HEK293T (cell line): Measurements from ENCODE around the gene KIF24.

Source experiments
- CTCF ChIA-PET: fragments of 350-600 bp; formaldehyde crosslinking; extraction: SDS; loops from one replicate; lab custom pipeline; 2021; ENCODE audit warnings: antibody characterized with exemption, inconsistent platforms; lab: Yijun Ruan, JAX
- POLR2A ChIA-PET: fragments of 350-600 bp; formaldehyde crosslinking; extraction: SDS; loops from one replicate; lab custom pipeline; 2020; ENCODE audit warnings: antibody characterized with exemption, inconsistent platforms; lab: Yijun Ruan, JAX
- DNase-seq: peaks from one replicate; pipeline ENCODE4 v3.0.0; 2012; ENCODE audit warnings: mixed read lengths; ENCODE audit errors: extremely low spot score
- ARNT ChIP-seq: fragments of 450-650 bp; IDR thresholded peaks from 2 replicates; pipeline ENCODE4 v1.6.1; 2017; ENCODE audit warnings: mild to moderate bottlenecking
- BHLHE40 ChIP-seq: fragments of 450-650 bp; IDR thresholded peaks from 2 replicates; pipeline ENCODE4 v1.6.1; 2016; ENCODE audit warnings: mild to moderate bottlenecking, moderate library complexity, borderline replicate concordance
- ELF4 ChIP-seq: fragments of 450-650 bp; IDR thresholded peaks from 2 replicates; pipeline ENCODE4 v1.6.1; 2017; ENCODE audit warnings: antibody characterized with exemption
- FOXA1 ChIP-seq: fragments of 450-650 bp; IDR thresholded peaks from 2 replicates; pipeline ENCODE4 v1.6.1; 2016; ENCODE audit warnings: mild to moderate bottlenecking
- FOXK2 ChIP-seq: fragments of 450-650 bp; IDR thresholded peaks from 2 replicates; pipeline ENCODE4 v1.6.1; 2016; ENCODE audit warnings: mild to moderate bottlenecking
- FOXM1 ChIP-seq: fragments of 450-650 bp; IDR thresholded peaks from 2 replicates; pipeline ENCODE4 v1.6.1; 2017; ENCODE audit warnings: mild to moderate bottlenecking, borderline replicate concordance
- HDGF ChIP-seq: fragments of 450-650 bp; IDR thresholded peaks from 2 replicates; pipeline ENCODE4 v1.6.1; 2017; ENCODE audit warnings: antibody characterized with exemption, borderline replicate concordance
- L3MBTL2 ChIP-seq: fragments of 450-650 bp; conservative IDR thresholded peaks from 2 replicates; pipeline ENCODE4 v1.6.1; 2016; ENCODE audit warnings: mild to moderate bottlenecking
- LEF1 ChIP-seq: fragments of 450-650 bp; IDR thresholded peaks from 2 replicates; pipeline ENCODE4 v1.6.1; 2017; ENCODE audit warnings: mild to moderate bottlenecking, borderline replicate concordance
- NFRKB ChIP-seq: fragments of 450-650 bp; IDR thresholded peaks from 2 replicates; pipeline ENCODE4 v1.6.1; 2016; ENCODE audit warnings: mild to moderate bottlenecking, moderate library complexity
- PKNOX1 ChIP-seq: fragments of 450-650 bp; IDR thresholded peaks from 2 replicates; pipeline ENCODE4 v1.6.1; 2016
- SP1 ChIP-seq: fragments of 450-650 bp; IDR thresholded peaks from 2 replicates; pipeline ENCODE4 v1.6.1; 2017
- SUZ12 ChIP-seq: fragments of 450-650 bp; IDR thresholded peaks from 2 replicates; pipeline ENCODE4 v1.6.1; 2016; ENCODE audit warnings: mild to moderate bottlenecking
- TARDBP ChIP-seq: fragments of 450-650 bp; IDR thresholded peaks from 2 replicates; pipeline ENCODE4 v1.6.1; 2016
- ZNF384 ChIP-seq: fragments of 450-650 bp; IDR thresholded peaks from 2 replicates; pipeline ENCODE4 v1.6.1; 2016

KIF24 gene

GRCh38 chr9:34328987-34329832, at the start of gene KIF24, which contains the start of gene NUDT2:
KIF24 (minus strand) TSS chr9:34329268; CDS start chr9:34311346, 17,922 bp downstream.
NUDT2 (plus strand) TSS chr9:34329569; CDS start chr9:34339040, 9,471 bp downstream.
- TF ChIP-seq PKNOX1 (peak; percentile 92), TARDBP (peak; percentile 80), HDGF (no peak), L3MBTL2 (peak; percentile 86), ZNF384 (no peak), ELF4 (peak; percentile 37; the same call in 1 of the 2 replicates)
- POLR2A ChIA-PET, result no interaction called here
- peak; percentile 92 for DNase-seq
- CTCF ChIA-PET, result no interaction called here

- POLR2A ChIA-PET, result interaction anchor here (0.8 kb wide), 1 partner anchor 45 kb away, joined by 3 read pairs; no protein-coding TSS in a partner anchor
- CTCF ChIA-PET, result interaction anchor here (0.6 to 1.7 kb wide), 6 partner anchors 11 to 126 kb away, joined by 3 to 6 read pairs (median 4); no protein-coding TSS in a partner anchor
- no peak for DNase-seq
- TF ChIP-seq ZNF384, result no peak
- no peak for TF ChIP-seq PKNOX1
- TF ChIP-seq ELF4, result no peak
- TF ChIP-seq L3MBTL2, result no peak
- no peak for TF ChIP-seq HDGF
- TF ChIP-seq BHLHE40, result no peak
- no peak for TF ChIP-seq TARDBP
- TF ChIP-seq LEF1, result no peak
- no peak for TF ChIP-seq SUZ12
- TF ChIP-seq ARNT, result no peak
- no peak for TF ChIP-seq FOXM1
- no peak for TF ChIP-seq FOXK2
- no peak for TF ChIP-seq NFRKB
These were observed 49.5 kb upstream of the KIF24 start for GRCh38 chr9:34378376-34379060.

- POLR2A ChIA-PET, result interaction anchor here (0.7 to 1.4 kb wide), 4 partner anchors 44 to 221 kb away, joined by 3 to 6 read pairs (median 4); partner anchors contain the start of gene UBAP1
- no peak for TF ChIP-seq PKNOX1
- TF ChIP-seq ZNF384, result no peak
- no peak for TF ChIP-seq LEF1
- CTCF ChIA-PET, result interaction anchor here (1.7 kb wide), 1 partner anchor 42 kb away, joined by 5 read pairs; no protein-coding TSS in a partner anchor
- peak; percentile 18 for DNase-seq
These were observed 48.3 kb upstream of the KIF24 start for GRCh38 chr9:34377404-34377746.

- ChIA-PET POLR2A (interaction anchor here (0.7 to 1.4 kb wide), 4 partner anchors 12 to 222 kb away, joined by 3 to 6 read pairs (median 4); partner anchors contain the start of gene UBAP1), CTCF (interaction anchor here (1.7 kb wide), 1 partner anchor 41 kb away, joined by 5 read pairs; no protein-coding TSS in a partner anchor)
- TF ChIP-seq NFRKB (no peak), LEF1 (no peak), FOXK2 (no peak)
- DNase-seq, result peak; percentile 94
These were observed 47.7 kb upstream of the KIF24 start, which contains the start of gene MYORG for GRCh38 chr9:34376596-34377403. MYORG (minus strand) TSS chr9:34376898; CDS start chr9:34372943, 3,955 bp downstream.

GRCh38 chr9:34375901-34376595, 47.0 kb upstream of the KIF24 start:
- ChIA-PET CTCF (interaction anchor here (0.6 kb wide), 1 partner anchor 659 kb away, joined by 3 read pairs; no protein-coding TSS in a partner anchor), POLR2A (interaction anchor here (0.5 to 1.0 kb wide), 3 partner anchors 11 to 1086 kb away, joined by 3 read pairs; partner anchors contain the start of gene NFX1)
- DNase-seq, result peak; percentile 50
- TF ChIP-seq SP1 (no peak), ELF4 (no peak), FOXA1 (no peak), BHLHE40 (no peak), SUZ12 (no peak), ARNT (no peak), TARDBP (no peak), LEF1 (no peak), PKNOX1 (no peak), NFRKB (no peak), FOXK2 (no peak), HDGF (no peak), FOXM1 (no peak), ZNF384 (no peak), L3MBTL2 (no peak; the same call in 1 of the 2 replicates)
